Measurements from ENCODE around the gene DDX17. TPM values are rescaled to one million over a fixed set of nuclear protein-coding genes. Genes with fewer than 3 reads are reported as not detected.

The DDX17 gene
- total and polyA plus RNA-seq, 2 experiments from 2014 or later: 88.0 to 603 TPM

DNA sequence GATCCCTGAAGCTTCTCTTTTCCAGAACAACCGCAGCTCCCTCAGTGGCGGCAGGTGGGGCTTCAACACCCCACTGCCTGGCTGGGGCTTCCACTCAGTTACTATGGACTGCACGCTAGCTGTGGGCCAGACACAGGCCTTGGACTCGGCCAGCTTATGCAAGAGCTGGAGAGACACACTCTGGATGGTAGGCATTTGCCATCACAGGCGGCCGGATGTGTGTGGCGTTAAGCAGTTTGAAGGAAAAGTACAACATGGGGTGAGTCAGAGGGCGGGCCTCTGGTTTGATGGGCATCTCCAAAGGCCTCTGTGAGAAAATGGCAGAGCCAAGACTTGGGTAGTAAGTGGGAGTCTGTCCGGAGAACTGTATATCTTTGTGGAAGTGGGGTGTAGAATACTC, 68.7 kb downstream of the DDX17 start (continued):
- TF ChIP-seq, protein P1, sequence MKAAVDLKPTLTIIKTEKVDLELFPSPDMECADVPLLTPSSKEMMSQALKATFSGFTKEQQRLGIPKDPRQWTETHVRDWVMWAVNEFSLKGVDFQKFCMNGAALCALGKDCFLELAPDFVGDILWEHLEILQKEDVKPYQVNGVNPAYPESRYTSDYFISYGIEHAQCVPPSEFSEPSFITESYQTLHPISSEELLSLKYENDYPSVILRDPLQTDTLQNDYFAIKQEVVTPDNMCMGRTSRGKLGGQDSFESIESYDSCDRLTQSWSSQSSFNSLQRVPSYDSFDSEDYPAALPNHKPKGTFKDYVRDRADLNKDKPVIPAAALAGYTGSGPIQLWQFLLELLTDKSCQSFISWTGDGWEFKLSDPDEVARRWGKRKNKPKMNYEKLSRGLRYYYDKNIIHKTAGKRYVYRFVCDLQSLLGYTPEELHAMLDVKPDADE (IDR thresholded peaks at IDR 0.05): no peak
- no peak for TF ChIP-seq JUNB (IDR thresholded peaks at IDR 0.05; ENCODE audit: unreplicated experiment)
- no peak for TF ChIP-seq EZH2phosphoT487 (IDR thresholded peaks at IDR 0.05; ENCODE audit: unreplicated experiment)

DNA sequence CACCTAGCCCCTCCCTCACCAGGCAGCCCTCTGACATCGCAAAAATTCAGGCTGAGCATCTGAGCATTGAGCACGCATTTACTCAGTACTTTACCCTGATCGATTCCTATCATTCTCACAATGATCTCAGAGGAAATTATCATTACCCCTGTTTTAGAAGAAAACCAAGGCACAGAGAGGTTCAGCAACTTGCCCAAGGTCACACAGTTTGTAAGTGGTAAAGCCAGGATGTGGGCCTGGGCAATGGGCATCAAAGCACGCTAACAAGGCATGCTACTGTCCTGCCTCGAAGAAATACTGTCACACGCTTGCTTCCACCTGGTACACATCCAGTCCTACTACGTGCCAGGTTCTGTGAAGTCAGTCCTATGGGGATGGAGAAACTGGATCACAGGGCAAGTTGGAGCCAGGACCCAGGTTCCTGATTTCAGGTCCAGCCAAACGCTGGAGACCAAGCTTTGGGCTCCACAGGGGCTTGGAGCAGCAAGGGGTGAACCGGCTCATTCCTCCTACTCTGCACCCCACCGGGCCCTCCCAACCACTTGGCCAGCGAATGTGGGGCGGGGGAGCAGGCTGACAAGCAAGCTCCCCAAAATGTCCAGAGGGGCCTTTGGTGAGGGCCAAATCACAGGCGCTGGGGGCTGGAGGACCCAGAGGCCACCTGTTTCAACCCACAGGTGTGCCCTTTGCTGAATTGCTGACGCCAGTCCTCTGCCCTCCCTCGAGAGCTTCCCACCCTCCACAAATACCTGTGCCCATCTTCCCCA, 69.3 kb downstream of the DDX17 start:
- Histone ChIP-seq H3K9me2 (ENCODE audit: insufficient read depth) (no peaks in the 10 kb centered on the region), H3K4me1 (ENCODE audit: insufficient read depth) (no peaks in the 10 kb centered on the region), H3F3A (replicated peaks; ENCODE audit: low read depth) (no peaks in the 10 kb centered on the region; the same call in 1 of the 2 replicates), H3K27me3 (ENCODE audit: insufficient read depth) (no peaks in the 10 kb centered on the region), H3K27ac (ENCODE audit: low read depth) (no peak overlapping the region), H2AFZ (no peak overlapping the region), H3K4me3 (no peak overlapping the region), H4K20me1 (replicated peaks; ENCODE audit: insufficient read depth) (no peaks in the 10 kb centered on the region), H3K4me2 (no peak overlapping the region), H3K36me3 (ENCODE audit: insufficient read depth) (no peaks in the 10 kb centered on the region), H3K79me2 (replicated peaks; ENCODE audit: insufficient read depth) (no peaks in the 10 kb centered on the region)
- Mint-ChIP-seq H3K27ac (no peak overlapping the region), H3K4me3 (no peak overlapping the region), H3K9me3 (no peaks in the 10 kb centered on the region), H3K27me3 (ENCODE audit: insufficient read depth, low read depth, poor library complexity) (peaks cover 15% of the 10 kb centered on the region), H3K4me1 (no peaks in the 10 kb centered on the region; the same call in 1 of the 3 replicates), H3K36me3 (ENCODE audit: low read depth) (no peaks in the 10 kb centered on the region)
- ATAC-seq: no peak
- no peak for DNase-seq (ENCODE audit: low spot score)
- TF ChIP-seq, protein P2, sequence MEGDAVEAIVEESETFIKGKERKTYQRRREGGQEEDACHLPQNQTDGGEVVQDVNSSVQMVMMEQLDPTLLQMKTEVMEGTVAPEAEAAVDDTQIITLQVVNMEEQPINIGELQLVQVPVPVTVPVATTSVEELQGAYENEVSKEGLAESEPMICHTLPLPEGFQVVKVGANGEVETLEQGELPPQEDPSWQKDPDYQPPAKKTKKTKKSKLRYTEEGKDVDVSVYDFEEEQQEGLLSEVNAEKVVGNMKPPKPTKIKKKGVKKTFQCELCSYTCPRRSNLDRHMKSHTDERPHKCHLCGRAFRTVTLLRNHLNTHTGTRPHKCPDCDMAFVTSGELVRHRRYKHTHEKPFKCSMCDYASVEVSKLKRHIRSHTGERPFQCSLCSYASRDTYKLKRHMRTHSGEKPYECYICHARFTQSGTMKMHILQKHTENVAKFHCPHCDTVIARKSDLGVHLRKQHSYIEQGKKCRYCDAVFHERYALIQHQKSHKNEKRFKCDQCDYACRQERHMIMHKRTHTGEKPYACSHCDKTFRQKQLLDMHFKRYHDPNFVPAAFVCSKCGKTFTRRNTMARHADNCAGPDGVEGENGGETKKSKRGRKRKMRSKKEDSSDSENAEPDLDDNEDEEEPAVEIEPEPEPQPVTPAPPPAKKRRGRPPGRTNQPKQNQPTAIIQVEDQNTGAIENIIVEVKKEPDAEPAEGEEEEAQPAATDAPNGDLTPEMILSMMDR (conservative IDR thresholded peaks at IDR 0.05; ENCODE audit: low read depth in 2 of 2): no peak
- TF ChIP-seq NANOG (IDR thresholded peaks at IDR 0.05; ENCODE audit: borderline replicate concordance) (no peak), STAT1 (IDR thresholded peaks at IDR 0.05; ENCODE audit: unreplicated experiment) (no peak), CREB1 (CRISPR knock-in tag; IDR thresholded peaks at IDR 0.05; ENCODE audit: low read depth) (no peak), POLR2AphosphoS5 (IDR thresholded peaks at IDR 0.05; ENCODE audit: low read depth) (no peak), EZH2phosphoT487 (IDR thresholded peaks at IDR 0.05; ENCODE audit: unreplicated experiment) (no peak), ZNF114 (CRISPR knock-in tag; IDR thresholded peaks at IDR 0.05) (no peak), JUNB (IDR thresholded peaks at IDR 0.05; ENCODE audit: unreplicated experiment) (no peak), EZH2 (IDR thresholded peaks at IDR 0.05; ENCODE audit: low read depth, unreplicated experiment) (no peak), ZNF331 (CRISPR knock-in tag; IDR thresholded peaks at IDR 0.05; ENCODE audit: low read depth) (no peak)
- TF ChIP-seq, protein P1 (IDR thresholded peaks at IDR 0.05): no peak
- TF ChIP-seq, protein P3, sequence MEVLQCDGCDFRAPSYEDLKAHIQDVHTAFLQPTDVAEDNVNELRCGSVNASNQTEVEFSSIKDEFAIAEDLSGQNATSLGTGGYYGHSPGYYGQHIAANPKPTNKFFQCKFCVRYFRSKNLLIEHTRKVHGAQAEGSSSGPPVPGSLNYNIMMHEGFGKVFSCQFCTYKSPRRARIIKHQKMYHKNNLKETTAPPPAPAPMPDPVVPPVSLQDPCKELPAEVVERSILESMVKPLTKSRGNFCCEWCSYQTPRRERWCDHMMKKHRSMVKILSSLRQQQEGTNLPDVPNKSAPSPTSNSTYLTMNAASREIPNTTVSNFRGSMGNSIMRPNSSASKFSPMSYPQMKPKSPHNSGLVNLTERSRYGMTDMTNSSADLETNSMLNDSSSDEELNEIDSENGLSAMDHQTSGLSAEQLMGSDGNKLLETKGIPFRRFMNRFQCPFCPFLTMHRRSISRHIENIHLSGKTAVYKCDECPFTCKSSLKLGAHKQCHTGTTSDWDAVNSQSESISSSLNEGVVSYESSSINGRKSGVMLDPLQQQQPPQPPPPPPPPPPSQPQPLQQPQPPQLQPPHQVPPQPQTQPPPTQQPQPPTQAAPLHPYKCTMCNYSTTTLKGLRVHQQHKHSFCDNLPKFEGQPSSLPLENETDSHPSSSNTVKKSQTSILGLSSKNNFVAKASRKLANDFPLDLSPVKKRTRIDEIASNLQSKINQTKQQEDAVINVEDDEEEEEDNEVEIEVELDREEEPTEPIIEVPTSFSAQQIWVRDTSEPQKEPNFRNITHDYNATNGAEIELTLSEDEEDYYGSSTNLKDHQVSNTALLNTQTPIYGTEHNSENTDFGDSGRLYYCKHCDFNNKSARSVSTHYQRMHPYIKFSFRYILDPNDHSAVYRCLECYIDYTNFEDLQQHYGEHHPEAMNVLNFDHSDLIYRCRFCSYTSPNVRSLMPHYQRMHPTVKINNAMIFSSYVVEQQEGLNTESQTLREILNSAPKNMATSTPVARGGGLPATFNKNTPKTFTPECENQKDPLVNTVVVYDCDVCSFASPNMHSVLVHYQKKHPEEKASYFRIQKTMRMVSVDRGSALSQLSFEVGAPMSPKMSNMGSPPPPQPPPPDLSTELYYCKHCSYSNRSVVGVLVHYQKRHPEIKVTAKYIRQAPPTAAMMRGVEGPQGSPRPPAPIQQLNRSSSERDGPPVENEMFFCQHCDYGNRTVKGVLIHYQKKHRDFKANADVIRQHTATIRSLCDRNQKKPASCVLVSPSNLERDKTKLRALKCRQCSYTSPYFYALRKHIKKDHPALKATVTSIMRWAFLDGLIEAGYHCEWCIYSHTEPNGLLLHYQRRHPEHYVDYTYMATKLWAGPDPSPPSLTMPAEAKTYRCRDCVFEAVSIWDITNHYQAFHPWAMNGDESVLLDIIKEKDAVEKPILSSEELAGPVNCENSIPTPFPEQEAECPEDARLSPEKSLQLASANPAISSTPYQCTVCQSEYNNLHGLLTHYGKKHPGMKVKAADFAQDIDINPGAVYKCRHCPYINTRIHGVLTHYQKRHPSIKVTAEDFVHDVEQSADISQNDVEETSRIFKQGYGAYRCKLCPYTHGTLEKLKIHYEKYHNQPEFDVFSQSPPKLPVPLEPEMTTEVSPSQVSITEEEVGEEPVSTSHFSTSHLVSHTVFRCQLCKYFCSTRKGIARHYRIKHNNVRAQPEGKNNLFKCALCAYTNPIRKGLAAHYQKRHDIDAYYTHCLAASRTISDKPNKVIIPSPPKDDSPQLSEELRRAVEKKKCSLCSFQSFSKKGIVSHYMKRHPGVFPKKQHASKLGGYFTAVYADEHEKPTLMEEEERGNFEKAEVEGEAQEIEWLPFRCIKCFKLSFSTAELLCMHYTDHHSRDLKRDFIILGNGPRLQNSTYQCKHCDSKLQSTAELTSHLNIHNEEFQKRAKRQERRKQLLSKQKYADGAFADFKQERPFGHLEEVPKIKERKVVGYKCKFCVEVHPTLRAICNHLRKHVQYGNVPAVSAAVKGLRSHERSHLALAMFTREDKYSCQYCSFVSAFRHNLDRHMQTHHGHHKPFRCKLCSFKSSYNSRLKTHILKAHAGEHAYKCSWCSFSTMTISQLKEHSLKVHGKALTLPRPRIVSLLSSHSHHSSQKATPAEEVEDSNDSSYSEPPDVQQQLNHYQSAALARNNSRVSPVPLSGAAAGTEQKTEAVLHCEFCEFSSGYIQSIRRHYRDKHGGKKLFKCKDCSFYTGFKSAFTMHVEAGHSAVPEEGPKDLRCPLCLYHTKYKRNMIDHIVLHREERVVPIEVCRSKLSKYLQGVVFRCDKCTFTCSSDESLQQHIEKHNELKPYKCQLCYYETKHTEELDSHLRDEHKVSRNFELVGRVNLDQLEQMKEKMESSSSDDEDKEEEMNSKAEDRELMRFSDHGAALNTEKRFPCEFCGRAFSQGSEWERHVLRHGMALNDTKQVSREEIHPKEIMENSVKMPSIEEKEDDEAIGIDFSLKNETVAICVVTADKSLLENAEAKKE (CRISPR knock-in tag; IDR thresholded peaks at IDR 0.05): no peak

Data from GM23338 (cell line).